AG04450 (cell line): ENCODE measurements around the gene FYN. TPM values are rescaled to one million over a fixed set of nuclear protein-coding genes. Genes with fewer than 3 reads are reported as not detected.

ENCODE experiments used
- CTCF ChIA-PET: fragments of 300-600, 350-600 bp; formaldehyde crosslinking; extraction: SDS; loops from one replicate; lab custom pipeline; 2022; ENCODE audit warnings: antibody characterized with exemption, inconsistent platforms; lab: Charles Lee
- POLR2A ChIA-PET: fragments of 350-600 bp; formaldehyde crosslinking; extraction: SDS; loops from one replicate; lab custom pipeline; 2021; ENCODE audit warnings: antibody characterized with exemption, inconsistent platforms; lab: Yijun Ruan, JAX
- DNase-seq: peaks from one replicate; pipeline ENCODE4 v3.0.0-alpha.2; 2011; ENCODE audit warnings: low read depth, low spot score
- H3K27ac ChIP-seq: one replicate; pipeline ENCODE4 v1.5.1; 2012; ENCODE audit warnings: low read depth, low read length, control low read depth
- H3K27me3 ChIP-seq: one replicate; pipeline ENCODE4 v1.6.0; 2012; ENCODE audit warnings: low read length; ENCODE audit not compliant: control insufficient read depth, insufficient read depth
- H3K4me3 ChIP-seq: 2 replicates; pipeline ENCODE4 v1.5.1; 2011; ENCODE audit warnings: mild to moderate bottlenecking, low read depth, low read length, control low read depth
- H3K9me3 ChIP-seq: 2 replicates; pipeline ENCODE4 v1.5.1; 2012; ENCODE audit warnings: low read length; ENCODE audit not compliant: control insufficient read depth, insufficient read depth
- CTCF ChIP-seq: IDR thresholded peaks from 2 replicates; pipeline ENCODE4 v1.5.1; 2011; ENCODE audit warnings: low read depth, low read length, control low read depth, inconsistent platforms
- polyA plus RNA-seq: library from polyadenylated mRNA; depleted of rRNA; stranded (reverse); fragments of >200 nt; gene quantifications from 2 replicates; pipeline ENCODE4 v1.2.3, GENCODE V29; 2011

The FYN gene
- polyA plus RNA-seq, 1 experiment = 29.0 TPM

- peak overlapping the region; percentile 76 for H3K4me3 ChIP-seq
- ChIA-PET CTCF (interaction anchor here (1.0 to 1.1 kb wide), 2 partner anchors 66 to 171 kb away, joined by 3 to 4 read pairs; no protein-coding TSS in a partner anchor), POLR2A (interaction anchor here (0.6 kb wide), 1 partner anchor 69 kb away, joined by 3 read pairs; no protein-coding TSS in a partner anchor)
- no peak for TF ChIP-seq CTCF
- H3K9me3 ChIP-seq = no peaks in the 10 kb centered on the region
- DNase-seq = no peak
- no peak overlapping the region for H3K27ac ChIP-seq
- peaks cover 9% of the 10 kb centered on the region for H3K27me3 ChIP-seq
Measured at GRCh38 chr6:111872401-111873177, 663 bp downstream of the FYN start.

- peaks cover 6% of the 10 kb centered on the region for H3K27me3 ChIP-seq
- TF ChIP-seq CTCF = no peak
- CTCF ChIA-PET = no interaction called here
- H3K4me3 ChIP-seq = peak overlapping the region; percentile 76
- POLR2A ChIA-PET = interaction anchor here (0.6 kb wide), 1 partner anchor 68 kb away, joined by 3 read pairs; no protein-coding TSS in a partner anchor
- H3K27ac ChIP-seq = no peak overlapping the region
- H3K9me3 ChIP-seq = no peaks in the 10 kb centered on the region
- DNase-seq = no peak
Measured at GRCh38 chr6:111871725-111872400, 1.4 kb downstream of the FYN start.

GRCh38 chr6:111871207-111871606 is 2.0 kb downstream of the FYN start:
- DNase-seq = no peak
- Histone ChIP-seq H3K4me3 (peak overlapping the region; percentile 76), H3K9me3 (no peaks in the 10 kb centered on the region), H3K27ac (no peak overlapping the region), H3K27me3 (peaks cover 6% of the 10 kb centered on the region)
- TF ChIP-seq CTCF = no peak
- ChIA-PET POLR2A (no interaction called here), CTCF (no interaction called here)

GRCh38 chr6:111870742-111871064 is 2.5 kb downstream of the FYN start:
- POLR2A ChIA-PET = no interaction called here
- Histone ChIP-seq H3K27ac (no peak overlapping the region), H3K4me3 (no peak overlapping the region), H3K9me3 (no peaks in the 10 kb centered on the region), H3K27me3 (peaks cover 3% of the 10 kb centered on the region)
- no peak for TF ChIP-seq CTCF
- DNase-seq = no peak
- CTCF ChIA-PET = no interaction called here

- H3K4me3 ChIP-seq = no peak overlapping the region
Measured at GRCh38 chr6:111870051-111870741, 3.1 kb downstream of the FYN start.

More at GRCh38 chr6:111870051-111870741, 3.1 kb downstream of the FYN start:
- no peaks in the 10 kb centered on the region for H3K27me3 ChIP-seq
- no peak for TF ChIP-seq CTCF
- no peak overlapping the region for H3K27ac ChIP-seq
- DNase-seq = no peak
- CTCF ChIA-PET = no interaction called here
- H3K9me3 ChIP-seq = no peaks in the 10 kb centered on the region
- POLR2A ChIA-PET = no interaction called here
